ENCODE data around the gene PAK6.

The PAK6 gene

GRCh38 chr15:40256638-40257235 is 17.9 kb downstream of the PAK6 start:
- DNase-seq (ENCODE audit: low spot score), result no peak

- DNase-seq (ENCODE audit: low spot score), result no peak
Measured at GRCh38 chr15:40257656-40258450, 19.0 kb downstream of the PAK6 start.

GRCh38 chr15:40258544-40258943 is 19.7 kb downstream of the PAK6 start:
- DNase-seq (ENCODE audit: low spot score), result no peak

- DNase-seq (ENCODE audit: low spot score), result no peak
Measured at GRCh38 chr15:40259021-40259420, 20.2 kb downstream of the PAK6 start.

GRCh38 chr15:40263024-40263754 is 24.3 kb downstream of the PAK6 start:
- DNase-seq (ENCODE audit: low spot score), result no peak

GRCh38 chr15:40264321-40265153 is 25.7 kb downstream of the PAK6 start:
- no peak for DNase-seq (ENCODE audit: low spot score)

- DNase-seq (ENCODE audit: low spot score), result no peak
Measured at GRCh38 chr15:40265355-40265754, 26.5 kb downstream of the PAK6 start.

- no peak for DNase-seq (ENCODE audit: low spot score)
Measured at GRCh38 chr15:40265875-40266274, 27.0 kb downstream of the PAK6 start.

GRCh38 chr15:40266828-40267304 is 28.0 kb downstream of the PAK6 start:
- DNase-seq (ENCODE audit: low spot score), result peak; percentile 38

GRCh38 chr15:40267670-40268069 is 28.8 kb downstream of the PAK6 start:
- no peak for DNase-seq (ENCODE audit: low spot score)

- DNase-seq (ENCODE audit: low spot score), result no peak
Measured at GRCh38 chr15:40269604-40270003, 30.7 kb downstream of the PAK6 start.

GRCh38 chr15:40270246-40270995 is 31.6 kb downstream of the PAK6 start:
- DNase-seq (ENCODE audit: low spot score), result no peak

- DNase-seq (ENCODE audit: low spot score), result no peak
Measured at GRCh38 chr15:40271685-40272484, 33.0 kb downstream of the PAK6 start.

GRCh38 chr15:40272485-40273056 is 33.7 kb downstream of the PAK6 start:
- DNase-seq (ENCODE audit: low spot score), result no peak

GRCh38 chr15:40273428-40273827 is 34.6 kb downstream of the PAK6 start:
- DNase-seq (ENCODE audit: low spot score), result no peak

GRCh38 chr15:40274350-40275274 is 35.7 kb downstream of the PAK6 start:
- DNase-seq (ENCODE audit: low spot score), result peak; percentile 87

- no peak for DNase-seq (ENCODE audit: low spot score)
Measured at GRCh38 chr15:40275523-40275922, 36.7 kb downstream of the PAK6 start.

- no peak for DNase-seq (ENCODE audit: low spot score)
Measured at GRCh38 chr15:40275954-40276353, 37.1 kb downstream of the PAK6 start.

GRCh38 chr15:40276927-40277326 is 38.1 kb downstream of the PAK6 start:
- DNase-seq (ENCODE audit: low spot score), result no peak
